Naive thymus-derived CD4-positive, alpha-beta T cell (primary cell): ENCODE results near the gene SFT2D1. TPM values are rescaled to one million over a fixed set of nuclear protein-coding genes. Genes with fewer than 3 reads are reported as not detected.

Experiments used
- ATAC-seq: fragments of 150-1000 bp; cut with Tn5 transposase; 2 replicates; pipeline ENCODE4 v1.10.0; 2021; ENCODE audit warnings: mild to moderate bottlenecking, moderate library complexity
- CTCF ChIA-PET: fragments of 350-600 bp; sonication (Branson Sonifier 250); formaldehyde crosslinking; loops from one replicate; lab custom pipeline; 2021; ENCODE audit warnings: antibody characterized with exemption; lab: Charles Lee
- POLR2A ChIA-PET: fragments of 350-600 bp; sonication (Branson Sonifier 250); formaldehyde crosslinking; loops from one replicate; lab custom pipeline; 2021; ENCODE audit warnings: antibody characterized with exemption, inconsistent platforms; lab: Charles Lee
- DNase-seq, 9 donors: peaks; one replicate each; pipeline versions ENCODE4 v3.0.0 to v3.0.0-alpha.2; 2020 to 2022; ENCODE audit warnings: mixed read lengths in 1 of 9
- H3K27ac ChIP-seq: one replicate; pipeline ENCODE4 v1.7.0; 2013; ENCODE audit warnings: mild to moderate bottlenecking, low read depth, low read length, moderate library complexity
- H3K27me3 ChIP-seq, 2 donors: one replicate each; pipeline ENCODE4 v1.7.0; 2013; ENCODE audit warnings: low read length in 2 of 2, mild to moderate bottlenecking in 2 of 2, moderate library complexity in 2 of 2; ENCODE audit not compliant: control insufficient read depth in 2 of 2, insufficient read depth in 2 of 2
- H3K36me3 ChIP-seq, 3 experiments: 1 replicate in 2 of 3; 2 replicates in 1 of 3; pipeline ENCODE4 v1.7.0; 2013; ENCODE audit warnings: low read length in 3 of 3, mild to moderate bottlenecking in 3 of 3, moderate library complexity in 1 of 3; ENCODE audit not compliant: insufficient read depth in 3 of 3, control insufficient read depth in 2 of 3
- H3K4me1 ChIP-seq, 2 donors: one replicate each; pipeline ENCODE4 v1.7.0; 2013; ENCODE audit warnings: low read length in 2 of 2, mild to moderate bottlenecking in 2 of 2, moderate library complexity in 1 of 2; ENCODE audit not compliant: control insufficient read depth in 2 of 2, insufficient read depth in 2 of 2
- H3K4me3 ChIP-seq: 2 replicates; pipeline ENCODE4 v1.7.0; 2013; ENCODE audit warnings: mild to moderate bottlenecking, low read length
- H3K9me3 ChIP-seq, 3 experiments: 1 replicate in 2 of 3; 2 replicates in 1 of 3; pipeline ENCODE4 v1.7.0; 2013; ENCODE audit warnings: low read length in 3 of 3; ENCODE audit not compliant: control insufficient read depth in 2 of 3
- H3K27ac Mint-ChIP-seq, 9 donors: one replicate each; pipeline ENCODE4 v1.8.0; 2020 to 2022; ENCODE audit warnings: mixed read lengths in 9 of 9, mild to moderate bottlenecking in 8 of 9, moderate library complexity in 5 of 9, inconsistent platforms in 2 of 9
- H3K27me3 Mint-ChIP-seq, 5 donors: one replicate each; pipeline ENCODE4 v1.8.0; 2021 to 2022; ENCODE audit warnings: mixed read lengths in 5 of 5, mild to moderate bottlenecking in 1 of 5
- H3K36me3 Mint-ChIP-seq, 5 donors: one replicate each; pipeline ENCODE4 v1.8.0; 2020 to 2022; ENCODE audit warnings: mixed read lengths in 5 of 5, mild to moderate bottlenecking in 3 of 5, inconsistent platforms in 1 of 5
- H3K4me1 Mint-ChIP-seq, 7 donors: one replicate each; pipeline ENCODE4 v1.8.0; 2020 to 2022; ENCODE audit warnings: mixed read lengths in 7 of 7, mild to moderate bottlenecking in 3 of 7, inconsistent platforms in 1 of 7
- H3K4me3 Mint-ChIP-seq, 10 donors: one replicate each; pipeline ENCODE4 v1.8.0; 2020 to 2022; ENCODE audit warnings: mild to moderate bottlenecking in 10 of 10, mixed read lengths in 10 of 10, moderate library complexity in 6 of 10, inconsistent platforms in 2 of 10
- H3K9me3 Mint-ChIP-seq, 11 donors: one replicate each; pipeline ENCODE4 v1.8.0; 2020 to 2022; ENCODE audit warnings: mixed read lengths in 11 of 11, mild to moderate bottlenecking in 4 of 11, inconsistent platforms in 1 of 11, moderate library complexity in 1 of 11
- intact Hi-C, 2 donors: fragments of 100-400 bp; cut with micrococcal nuclease; formaldehyde crosslinking; loops; one replicate each; pipeline ENCODE4 v1.15.1; 2023
- polyA plus RNA-seq, 2 donors: library from polyadenylated mRNA; unstranded; fragments of 300-500 nt; fragmentation: Illumina TruSeq; gene quantifications; one replicate each; pipeline ENCODE4 v1.2.3, GENCODE V29; 2021
- total RNA-seq, 6 experiments: library from RNA in 5 of 6; stranded (reverse) in 5 of 6; gene quantifications; 1 replicate in 5 of 6; 2 replicates in 1 of 6; pipeline ENCODE4 v1.2.3 and lab custom pipeline; 2021 to 2026

Gene SFT2D1
- total and polyA plus RNA-seq, 7 experiments from 2014 or later, result 18.3 to 52.5 (median 35.3) TPM

GRCh38 chr6:166308033-166308768 lies 34.1 kb downstream of the SFT2D1 start, which contains the start of gene PRR18:
Gene PRR18, minus strand, starts transcription at chr6:166308392. Its CDS starts 250 bp downstream, at chr6:166308142.
- CTCF ChIA-PET, result interaction anchor here (1.1 kb wide), 1 partner anchor 12 kb away, joined by 3 read pairs; no protein-coding TSS in a partner anchor
- ATAC-seq (no peak), DNase-seq (peak in 2 of 9 donors; percentile 2 to 14)
- H3K36me3 Mint-ChIP-seq, result no peaks in the 10 kb centered on the region
- H3K4me1 Mint-ChIP-seq, result peaks cover 0 to 8% (median 0%) of the 10 kb centered on the region in 7 donors
- peaks cover 41 to 70% (median 47%) of the 10 kb centered on the region in 5 donors for H3K27me3 Mint-ChIP-seq
- no peaks in the 10 kb centered on the region for H3K9me3 Mint-ChIP-seq
- no peaks in the 10 kb centered on the region for H3K36me3 ChIP-seq
- intact Hi-C loops, result no loop called here
- no peak within 1 kb of the TSS for H3K4me3 ChIP-seq
- peaks cover 0 to 4% of the 10 kb centered on the region in 2 donors for H3K27me3 ChIP-seq
- H3K4me3 Mint-ChIP-seq, result peak within 1 kb of the TSS in 9 of 10 donors; percentile 9 to 79 (median 53)
- H3K4me1 ChIP-seq, result no peaks in the 10 kb centered on the region
- H3K9me3 ChIP-seq, result no peaks in the 10 kb centered on the region
- H3K27ac ChIP-seq, result no peak within 1 kb of the TSS
- no peak within 1 kb of the TSS for H3K27ac Mint-ChIP-seq
- POLR2A ChIA-PET, result interaction anchor here (0.8 to 1.1 kb wide), 2 partner anchors 9 to 39 kb away, joined by 3 read pairs; no protein-coding TSS in a partner anchor

DNA sequence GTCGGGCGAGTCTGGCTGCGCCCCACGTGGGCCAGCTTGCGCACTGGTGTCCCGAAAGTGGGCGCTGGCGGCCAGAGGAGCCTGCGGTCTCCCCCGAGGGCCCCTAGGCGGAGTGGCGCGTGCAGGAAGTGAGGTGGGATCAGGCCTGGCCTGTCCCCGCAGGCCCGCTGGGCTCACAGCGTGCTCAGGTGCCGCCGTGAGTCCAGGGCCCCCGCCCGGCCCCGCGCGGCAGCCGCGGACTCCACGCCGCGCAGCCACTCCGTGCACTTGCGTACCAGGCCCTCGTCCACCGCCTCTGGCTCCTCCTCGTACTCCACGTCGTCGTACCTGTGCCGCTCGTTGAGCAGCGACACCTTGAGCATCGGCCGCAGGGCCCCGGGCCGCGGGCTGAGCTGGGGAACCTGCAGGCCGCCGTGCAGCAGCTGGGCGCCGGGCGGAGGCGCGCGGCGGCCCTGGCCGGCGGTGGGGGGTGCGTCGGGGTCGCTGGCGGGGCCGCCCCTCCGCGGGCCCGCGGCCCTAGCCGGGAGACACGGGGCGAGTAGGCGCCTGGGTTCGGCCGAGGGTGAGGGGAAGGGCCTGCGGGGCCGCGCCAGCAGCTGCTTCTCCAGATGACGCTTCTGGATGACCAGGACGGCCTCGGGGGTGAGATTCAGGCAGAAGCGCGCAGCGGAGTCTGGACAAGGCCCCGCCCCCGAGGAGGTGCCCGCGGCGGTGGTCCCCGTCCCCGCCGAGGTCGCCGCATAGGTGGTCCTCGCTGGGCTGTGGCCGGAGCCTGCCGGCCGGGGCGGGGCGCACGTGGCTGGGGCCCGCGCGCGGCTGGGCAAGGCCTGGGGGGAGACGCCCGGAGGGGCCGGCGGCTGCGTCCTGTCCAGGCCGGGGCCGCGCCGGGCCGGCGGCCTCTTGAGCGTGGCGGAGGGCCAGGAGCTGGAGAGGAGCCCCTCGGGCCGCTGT lies 35.0 kb downstream of the SFT2D1 start:
- intact Hi-C loops, result no loop called here
- no peaks in the 10 kb centered on the region for H3K9me3 Mint-ChIP-seq
- H3K4me1 ChIP-seq, result no peaks in the 10 kb centered on the region
- no peak overlapping the region for H3K27ac Mint-ChIP-seq
- ChIA-PET POLR2A (no interaction called here), CTCF (no interaction called here)
- ATAC-seq (peak; percentile 63), DNase-seq (peak in 3 of 9 donors; percentile 5 to 13 (median 6))
- no peak overlapping the region for H3K4me3 ChIP-seq
- peaks cover 0 to 4% of the 10 kb centered on the region in 2 donors for H3K27me3 ChIP-seq
- no peaks in the 10 kb centered on the region for H3K36me3 Mint-ChIP-seq
- H3K9me3 ChIP-seq, result no peaks in the 10 kb centered on the region
- H3K27me3 Mint-ChIP-seq, result peaks cover 47 to 72% (median 49%) of the 10 kb centered on the region in 5 donors
- H3K27ac ChIP-seq, result no peak overlapping the region
- peak overlapping the region in 7 of 10 donors; percentile 33 to 79 (median 58) for H3K4me3 Mint-ChIP-seq
- H3K36me3 ChIP-seq, result no peaks in the 10 kb centered on the region
- peaks cover 0 to 8% (median 0%) of the 10 kb centered on the region in 7 donors for H3K4me1 Mint-ChIP-seq

GRCh38 chr6:166306378-166307081 lies 35.8 kb downstream of the SFT2D1 start:
- intact Hi-C loops, result no loop called here
- no peaks in the 10 kb centered on the region for H3K4me1 ChIP-seq
- peaks cover 0 to 4% of the 10 kb centered on the region in 2 donors for H3K27me3 ChIP-seq
- no peaks in the 10 kb centered on the region for H3K36me3 ChIP-seq
- POLR2A ChIA-PET, result no interaction called here
- Mint-ChIP-seq H3K36me3 (no peaks in the 10 kb centered on the region), H3K9me3 (no peaks in the 10 kb centered on the region), H3K4me1 (peaks cover 0 to 8% (median 0%) of the 10 kb centered on the region in 7 donors), H3K27ac (no peak overlapping the region), H3K27me3 (peaks cover 51 to 73% (median 54%) of the 10 kb centered on the region in 5 donors), H3K4me3 (peak overlapping the region; percentile 9 to 79 (median 67))
- no peak overlapping the region for H3K4me3 ChIP-seq
- no peak for DNase-seq
- CTCF ChIA-PET, result no interaction called here
- no peaks in the 10 kb centered on the region for H3K9me3 ChIP-seq
- no peak for ATAC-seq
- H3K27ac ChIP-seq, result no peak overlapping the region

DNA sequence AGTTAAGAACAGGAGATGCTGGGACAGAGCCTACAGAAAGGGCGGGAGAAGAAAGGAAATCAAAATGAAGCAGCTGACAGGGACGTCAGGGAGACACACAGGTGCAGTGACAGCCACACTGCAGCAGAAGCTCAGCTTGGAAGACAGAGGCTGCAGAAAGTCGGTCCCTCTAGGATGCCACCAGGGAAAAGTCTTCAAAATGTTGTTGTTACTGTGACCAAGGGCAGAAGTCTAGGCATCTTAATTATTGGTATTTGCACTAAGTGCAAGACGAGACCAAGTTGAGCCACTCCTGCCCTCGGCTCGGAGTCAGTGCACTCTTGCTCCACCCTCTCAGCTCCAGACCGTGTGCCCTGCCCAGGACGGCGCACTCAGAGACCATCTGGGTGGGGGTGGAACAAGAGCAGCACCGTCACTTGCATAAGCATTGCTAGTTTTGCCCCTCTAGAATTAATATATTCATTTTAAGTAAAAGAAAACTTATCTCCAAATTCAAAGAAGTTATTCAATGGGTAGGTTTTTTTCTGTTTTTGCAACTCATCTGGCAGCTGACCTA lies 36.7 kb downstream of the SFT2D1 start:
- peaks cover 0 to 4% of the 10 kb centered on the region in 2 donors for H3K27me3 ChIP-seq
- no peaks in the 10 kb centered on the region for H3K4me1 ChIP-seq
- Mint-ChIP-seq H3K4me3 (peak overlapping the region in 8 of 10 donors; percentile 44 to 79 (median 67)), H3K27ac (no peak overlapping the region), H3K36me3 (no peaks in the 10 kb centered on the region), H3K4me1 (peaks cover 0 to 8% (median 0%) of the 10 kb centered on the region in 7 donors), H3K27me3 (peaks cover 51 to 67% (median 56%) of the 10 kb centered on the region in 5 donors), H3K9me3 (no peaks in the 10 kb centered on the region)
- no peak overlapping the region for H3K27ac ChIP-seq
- intact Hi-C loops, result no loop called here
- CTCF ChIA-PET, result interaction anchor here (1.0 kb wide), 1 partner anchor 95 kb away, joined by 3 read pairs; no protein-coding TSS in a partner anchor
- ATAC-seq, result no peak
- H3K9me3 ChIP-seq, result no peaks in the 10 kb centered on the region
- DNase-seq, result no peak
- POLR2A ChIA-PET, result no interaction called here
- no peak overlapping the region for H3K4me3 ChIP-seq
- no peaks in the 10 kb centered on the region for H3K36me3 ChIP-seq

DNA sequence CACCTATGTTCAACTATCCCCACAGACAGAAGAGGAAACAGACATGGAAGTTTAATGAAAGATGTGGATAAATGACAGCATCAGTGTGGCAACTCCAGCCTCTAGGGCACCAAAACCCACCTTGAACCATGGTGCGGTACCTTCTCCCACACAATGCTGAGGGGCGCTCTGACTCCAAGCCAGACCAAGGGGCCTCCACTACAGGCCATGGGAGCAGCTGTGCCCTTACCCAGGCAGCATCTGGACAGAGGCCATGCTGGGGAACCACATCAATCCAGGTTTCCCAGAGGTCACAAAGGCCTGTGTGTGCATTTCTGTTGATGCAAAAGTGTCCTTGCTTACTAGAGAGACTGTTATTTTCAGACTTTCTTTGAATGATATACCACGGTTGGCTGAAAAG lies 38.2 kb downstream of the SFT2D1 start:
- no peak overlapping the region for H3K27ac Mint-ChIP-seq
- Histone ChIP-seq H3K36me3 (no peaks in the 10 kb centered on the region), H3K9me3 (no peaks in the 10 kb centered on the region), H3K27ac (no peak overlapping the region), H3K4me1 (no peaks in the 10 kb centered on the region), H3K27me3 (peaks cover 0 to 4% of the 10 kb centered on the region in 2 donors), H3K4me3 (no peak overlapping the region)
- ATAC-seq (no peak), DNase-seq (peak in 1 of 9 donors; percentile 13)
- H3K4me1 Mint-ChIP-seq, result peaks cover 0 to 8% (median 0%) of the 10 kb centered on the region in 7 donors
- CTCF ChIA-PET, result no interaction called here
- peaks cover 46 to 58% (median 48%) of the 10 kb centered on the region in 5 donors for H3K27me3 Mint-ChIP-seq
- H3K9me3 Mint-ChIP-seq, result no peaks in the 10 kb centered on the region
- POLR2A ChIA-PET, result no interaction called here
- H3K36me3 Mint-ChIP-seq, result peaks cover 0 to 3% (median 0%) of the 10 kb centered on the region in 5 donors
- intact Hi-C loops, result no loop called here
- H3K4me3 Mint-ChIP-seq, result no peak overlapping the region
